ENCODE results near the gene RIMBP2.

RIMBP2 gene

DNA sequence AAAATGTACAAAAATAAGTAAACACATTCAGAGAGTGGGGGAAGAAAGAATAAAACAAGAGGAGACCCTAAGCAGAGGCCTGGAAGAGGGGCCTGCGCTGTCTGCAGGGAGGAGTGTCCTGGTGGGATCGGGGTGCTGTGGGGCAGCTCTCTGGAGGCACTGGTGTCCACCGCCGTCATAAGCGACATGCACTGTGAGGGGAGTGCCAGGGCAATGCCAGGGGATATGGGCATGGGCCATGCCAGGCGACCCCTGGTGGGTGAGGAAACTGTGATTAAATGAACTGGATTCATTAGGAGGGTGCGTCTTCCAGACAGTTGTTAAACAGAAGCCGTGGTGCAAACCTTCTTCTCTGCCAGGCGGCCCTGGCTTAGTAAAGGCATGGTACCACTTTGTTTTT lies 261.8 kb downstream of the RIMBP2 start:
- DNase-seq: no peak

DNA sequence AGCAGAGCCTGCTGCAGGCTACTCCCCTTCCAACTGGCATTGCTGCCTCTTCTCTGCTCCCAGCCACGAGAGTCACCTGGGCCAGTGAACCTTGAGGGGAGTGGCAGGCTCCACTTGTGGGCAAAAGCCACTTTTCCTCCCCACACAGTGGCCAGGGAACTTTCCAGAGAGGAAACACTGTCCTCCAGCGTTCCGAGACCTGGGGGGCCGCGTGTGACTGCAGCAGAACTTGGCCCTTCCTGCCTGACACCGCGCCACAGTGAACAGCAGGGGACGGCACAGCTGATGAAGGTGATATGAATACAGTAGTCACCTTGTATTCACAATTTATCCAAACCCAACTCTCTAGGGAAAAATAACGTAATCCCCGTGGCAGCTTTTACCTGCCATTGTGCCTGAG lies 263.6 kb downstream of the RIMBP2 start:
- no peak for DNase-seq

DNA sequence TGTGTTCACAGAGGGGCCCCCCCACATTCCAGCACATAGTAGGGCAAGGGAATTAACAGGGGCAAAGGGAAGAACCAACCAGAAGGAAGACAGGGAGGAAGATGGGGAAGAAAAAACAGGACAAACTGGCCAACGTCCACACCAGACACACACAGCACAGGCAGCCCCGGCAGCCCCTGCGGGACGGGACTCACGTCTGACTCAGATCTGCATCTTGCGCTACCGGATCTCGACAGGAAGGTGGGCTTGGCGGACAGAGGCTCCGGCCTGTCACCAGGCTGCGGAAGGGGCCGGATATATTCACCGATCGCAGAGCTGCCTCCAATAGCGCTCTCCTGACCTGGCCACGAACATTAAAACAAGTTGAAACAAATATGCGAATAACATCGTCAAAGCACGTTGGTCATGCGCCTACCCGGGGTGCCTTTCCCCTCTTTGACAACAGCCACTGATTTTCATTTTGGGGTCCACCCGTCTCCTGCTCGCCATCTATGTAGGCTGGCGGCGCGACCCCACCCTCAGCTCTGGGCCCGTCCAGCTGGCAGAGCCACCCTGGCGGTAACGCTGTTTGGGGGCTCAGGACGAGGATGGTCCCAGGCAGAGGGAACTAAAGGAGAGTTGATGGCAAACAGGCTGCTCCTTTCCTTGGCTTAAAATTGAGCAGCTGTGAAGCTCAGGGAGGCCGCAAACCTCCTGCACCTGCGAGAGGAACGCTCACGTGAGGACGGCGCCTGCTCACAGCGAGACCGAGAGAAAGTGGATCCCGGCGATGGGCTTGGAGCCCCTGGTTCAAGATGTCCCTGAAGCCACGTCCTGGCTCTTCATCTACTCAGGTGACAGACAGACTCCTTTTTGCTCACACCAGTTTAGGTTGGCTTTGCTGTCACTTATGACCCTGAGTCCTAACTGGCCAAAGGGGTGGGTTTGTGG lies 264.8 kb downstream of the RIMBP2 start:
- no peak for DNase-seq

DNA sequence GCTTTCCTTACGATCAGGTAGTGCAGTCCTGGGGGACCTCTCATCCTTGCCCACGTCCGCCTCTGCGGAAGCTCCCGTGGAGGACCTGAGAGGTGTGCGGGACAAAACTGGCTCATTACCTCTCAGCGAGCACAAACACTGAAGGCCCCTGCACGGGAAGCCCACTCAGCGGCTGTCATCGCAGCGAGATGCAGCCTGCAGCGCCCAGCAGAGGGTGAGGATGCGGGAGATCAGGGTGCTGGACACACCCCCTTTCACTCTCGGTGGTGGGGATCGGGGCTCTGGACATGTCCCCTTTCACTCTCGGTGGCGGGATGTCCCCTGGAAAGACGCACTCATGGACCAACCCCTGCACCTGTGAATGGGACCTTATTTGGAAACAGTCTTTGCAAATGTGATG lies 266.8 kb downstream of the RIMBP2 start:
- no peak for DNase-seq

DNA sequence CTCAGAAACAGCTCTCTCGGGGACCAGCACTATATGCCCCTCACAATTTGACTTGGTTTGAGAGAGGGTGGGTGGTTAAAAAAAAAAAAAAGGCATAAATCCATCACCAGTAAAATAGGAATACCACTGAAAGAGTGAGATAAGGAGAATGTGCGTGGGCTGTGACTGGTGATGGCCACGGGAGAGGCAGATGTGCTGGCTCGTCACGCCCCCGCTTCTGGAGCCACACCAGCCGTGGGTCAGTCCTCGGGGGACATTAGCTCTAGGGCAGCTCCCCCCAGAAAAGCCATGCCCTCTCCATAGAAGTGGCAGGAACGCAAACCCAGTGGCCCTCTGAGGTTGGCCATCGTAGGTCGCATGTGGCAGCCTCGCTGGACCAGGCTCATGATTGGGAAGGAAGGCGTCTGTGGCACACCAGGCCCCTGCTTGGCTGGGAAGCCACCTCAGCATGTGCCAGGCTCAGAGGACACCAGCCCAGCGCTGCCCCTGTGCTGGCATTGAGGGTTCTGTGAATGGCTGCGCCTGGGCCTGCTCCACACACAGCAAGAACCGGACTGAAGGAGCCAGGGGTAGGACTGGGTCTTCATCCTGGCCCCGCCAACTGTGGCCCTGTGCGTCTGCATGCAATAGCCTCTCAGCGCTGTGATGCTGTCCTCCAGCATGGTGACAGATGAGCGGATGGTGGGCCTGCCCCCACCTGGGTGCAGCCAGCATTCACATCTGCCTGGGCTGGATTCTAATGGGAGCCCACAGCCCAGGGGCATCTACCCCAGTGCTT lies 267.9 kb downstream of the RIMBP2 start:
- DNase-seq: no peak

DNA sequence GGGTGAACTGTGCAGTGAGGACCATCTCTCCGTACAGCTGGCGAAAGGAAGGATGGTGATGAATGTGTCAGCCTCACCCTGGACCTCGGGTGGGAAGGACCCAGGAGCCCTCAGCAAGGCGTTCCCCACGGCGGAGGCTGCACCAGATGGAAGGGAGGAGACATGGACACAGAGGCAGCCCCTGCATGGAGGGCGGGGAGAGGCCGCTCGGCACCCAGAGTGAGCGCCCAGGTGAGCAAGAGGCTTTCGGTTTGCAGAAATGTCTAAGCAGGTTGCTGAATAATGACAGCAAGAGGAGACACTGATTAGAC lies 268.5 kb downstream of the RIMBP2 start:
- no peak for DNase-seq

DNA sequence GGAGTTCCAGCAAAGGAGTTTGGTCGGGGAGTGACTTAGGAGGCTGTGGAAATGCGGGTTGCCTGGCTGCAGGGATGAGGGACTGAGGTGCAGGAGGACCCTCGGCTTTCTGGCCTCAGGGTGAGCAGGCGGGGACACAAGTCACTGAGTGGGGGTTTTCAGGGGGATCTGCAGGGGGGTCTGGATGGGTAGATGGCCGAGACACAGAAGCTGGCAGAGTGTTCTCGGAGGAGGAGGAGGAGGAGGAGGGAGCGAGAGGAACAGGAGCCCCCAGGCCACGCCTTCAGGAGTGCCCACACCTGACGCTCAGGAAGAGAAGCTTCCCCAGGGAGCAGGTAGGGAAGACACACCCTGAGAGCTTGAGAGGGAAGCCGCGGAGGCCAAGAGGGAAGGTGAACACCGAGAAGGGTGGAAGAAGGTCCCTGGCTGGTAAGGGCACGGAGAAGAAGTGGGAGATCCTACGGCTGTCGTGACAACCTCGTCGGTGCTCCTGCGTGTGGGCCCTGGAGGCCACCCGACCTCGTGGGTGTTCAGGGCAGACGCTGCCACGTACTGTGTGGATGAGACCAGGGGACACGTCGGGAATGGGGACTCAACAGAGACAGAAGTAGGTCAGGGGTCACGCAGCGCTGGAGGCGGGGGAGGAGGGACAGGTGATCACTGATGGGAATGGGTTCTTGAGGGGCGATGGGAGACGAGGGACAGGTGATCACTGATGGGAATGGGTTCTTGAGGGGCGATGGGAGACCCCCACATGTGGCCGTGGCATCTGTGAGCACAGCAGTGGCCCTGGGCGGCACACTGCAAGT lies 269.0 kb downstream of the RIMBP2 start:
- no peak for DNase-seq

DNA sequence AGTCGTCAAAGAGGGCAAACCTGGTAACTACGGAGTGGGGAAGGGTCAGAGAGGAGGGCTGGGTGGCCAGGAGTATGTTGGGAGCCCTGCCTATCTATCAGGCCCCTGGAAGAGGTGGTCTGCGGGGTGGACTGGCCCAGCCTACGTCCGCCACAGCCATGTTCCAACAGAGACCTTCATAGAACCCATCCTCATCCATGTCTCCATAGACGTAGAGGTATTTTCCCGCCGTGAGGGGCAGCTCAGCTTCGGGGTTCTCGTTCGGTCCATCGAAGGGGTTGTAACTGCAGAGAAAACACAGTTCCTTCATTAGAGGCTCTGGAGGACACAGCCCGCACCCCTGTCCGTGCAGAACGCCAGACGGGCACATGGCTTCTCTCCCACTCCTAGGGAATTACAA lies 271.1 kb downstream of the RIMBP2 start:
- no peak for DNase-seq

DNA sequence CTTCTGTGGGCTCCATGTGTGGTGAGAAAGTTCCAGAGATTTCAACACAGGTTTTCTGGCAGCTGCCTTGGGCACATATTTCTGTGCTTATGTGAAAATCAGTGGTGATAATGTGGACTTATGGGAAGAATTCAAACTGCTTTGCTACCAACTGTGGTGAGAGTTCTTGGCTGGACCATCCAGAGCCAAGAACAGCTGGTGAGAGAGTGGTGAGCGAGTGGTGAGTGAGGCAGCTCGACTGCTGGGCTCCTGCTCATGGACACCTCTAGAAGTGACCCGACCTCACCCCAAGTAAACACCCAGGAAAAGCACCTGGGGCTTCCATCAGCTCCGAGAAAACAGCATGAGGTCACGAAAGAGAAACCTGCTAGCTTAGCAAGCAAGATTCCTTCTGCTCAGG lies 272.0 kb downstream of the RIMBP2 start:
- no peak for DNase-seq

DNA sequence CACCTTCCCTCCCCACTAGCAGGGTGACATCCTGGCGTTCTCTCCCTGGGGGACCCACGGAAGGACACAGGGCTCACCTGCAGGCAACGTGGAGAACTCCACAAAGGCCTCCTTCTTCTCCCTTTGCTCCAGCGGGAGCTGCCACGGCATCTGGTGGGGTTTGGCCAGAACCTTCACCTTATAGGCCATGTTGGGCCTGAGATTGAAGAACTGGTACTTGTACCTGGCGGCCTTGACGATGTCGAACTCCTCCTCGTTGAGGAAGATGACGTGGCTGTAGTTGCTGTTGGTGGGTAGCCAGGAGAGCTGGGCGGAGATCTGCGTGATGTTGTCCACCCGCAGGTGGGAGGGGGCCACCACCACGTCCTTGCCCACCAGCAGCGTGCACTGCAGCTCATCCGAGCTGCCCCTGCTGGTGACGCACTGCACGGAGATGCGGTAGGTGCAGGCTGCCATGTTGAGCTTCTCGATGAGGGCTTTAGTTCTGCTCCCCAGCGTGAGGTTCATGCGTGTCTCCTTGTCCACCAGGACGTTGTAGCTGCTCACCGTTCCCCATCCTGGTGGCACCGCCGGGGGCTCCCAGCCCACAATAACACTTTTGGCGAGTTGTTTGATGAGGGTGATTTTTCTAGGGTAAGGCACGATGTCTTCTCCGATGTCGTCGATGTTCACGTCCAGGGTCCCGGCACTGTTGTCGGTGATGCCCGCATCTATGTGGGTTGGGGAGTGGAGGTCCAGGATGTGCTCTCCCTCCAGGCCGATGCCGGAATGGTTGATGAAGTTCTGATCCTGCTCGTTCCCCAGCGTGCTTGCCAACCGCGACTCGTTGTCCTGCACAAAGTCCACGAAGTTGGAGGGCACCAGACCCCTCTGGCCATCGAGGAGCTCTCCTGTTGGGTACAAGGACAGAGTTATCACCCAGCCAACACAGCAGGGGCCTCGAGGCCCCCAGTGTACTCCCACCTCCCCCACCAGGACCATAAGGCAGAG lies 274.0 kb downstream of the RIMBP2 start:
- DNase-seq: no peak

DNA sequence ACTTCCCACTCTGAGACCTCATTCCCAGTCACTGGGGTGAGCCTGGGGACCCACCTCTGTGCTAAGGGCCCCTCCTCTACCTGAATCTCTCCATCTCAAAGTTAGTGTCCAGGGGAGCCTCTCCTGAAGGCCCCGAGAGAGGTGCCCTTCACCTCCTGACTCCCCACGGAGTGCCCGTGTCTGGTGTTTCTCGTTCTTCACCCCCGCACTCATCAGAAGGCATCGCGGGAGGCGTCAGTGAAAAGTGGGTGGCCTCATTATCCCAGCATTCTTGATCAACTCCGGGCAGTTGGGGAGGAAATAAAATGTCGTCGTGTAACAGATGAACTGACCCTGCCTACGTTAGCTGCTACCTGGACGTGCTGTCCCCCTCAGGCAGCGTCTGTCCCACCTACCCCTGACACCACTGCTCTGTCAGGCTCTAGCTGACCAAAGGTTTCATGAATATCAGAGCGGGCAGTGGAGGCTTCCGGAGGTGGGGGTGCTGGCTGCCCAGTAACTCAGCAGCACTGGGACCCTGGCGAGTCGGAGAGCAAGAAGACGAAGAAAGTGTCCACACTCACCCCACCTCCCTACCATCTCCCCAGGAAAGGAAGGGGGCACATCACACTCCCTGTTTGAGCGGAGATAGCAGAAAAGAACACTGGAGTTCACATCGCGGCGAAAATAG lies 275.6 kb downstream of the RIMBP2 start:
- no peak for DNase-seq

DNA sequence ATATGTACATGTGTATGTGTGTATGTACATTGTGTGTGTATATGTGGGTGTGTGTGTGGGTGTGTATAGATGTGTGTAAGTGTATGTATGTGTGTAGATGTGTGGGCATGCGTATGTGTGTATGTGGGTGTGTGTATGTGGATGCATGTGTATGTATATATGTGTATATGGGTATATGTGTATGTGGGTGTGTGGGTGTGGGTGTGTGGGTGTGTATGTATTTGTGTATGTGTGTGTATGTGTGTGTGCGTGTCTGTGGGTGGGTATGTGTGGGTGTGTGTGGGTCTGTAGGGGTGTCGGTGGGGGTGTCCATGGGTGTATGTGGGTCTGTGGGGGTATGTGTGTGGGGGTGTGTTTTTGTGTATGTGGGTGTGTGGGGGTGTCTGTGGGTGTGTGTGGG lies 276.8 kb downstream of the RIMBP2 start:
- DNase-seq: no peak

DNA sequence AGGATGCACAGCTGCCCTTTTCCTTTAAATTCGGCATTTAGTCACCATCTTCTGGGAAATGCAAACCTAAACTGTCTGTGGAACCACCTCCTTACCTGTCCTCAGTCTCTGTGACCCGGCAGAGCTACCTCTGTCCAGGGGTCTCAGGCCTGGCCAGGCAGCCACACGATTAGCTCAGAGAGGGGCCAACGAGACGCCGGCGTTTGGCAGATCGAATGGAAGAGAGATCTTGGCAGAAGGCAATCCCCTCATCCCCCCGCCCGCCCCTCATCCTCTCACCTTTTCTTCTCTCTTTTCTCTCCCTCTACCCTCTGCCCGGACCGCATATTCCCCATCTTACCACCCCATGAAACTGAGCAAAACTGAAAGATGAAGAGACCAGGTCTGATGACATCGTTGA lies 277.4 kb downstream of the RIMBP2 start:
- no peak for DNase-seq

DNA sequence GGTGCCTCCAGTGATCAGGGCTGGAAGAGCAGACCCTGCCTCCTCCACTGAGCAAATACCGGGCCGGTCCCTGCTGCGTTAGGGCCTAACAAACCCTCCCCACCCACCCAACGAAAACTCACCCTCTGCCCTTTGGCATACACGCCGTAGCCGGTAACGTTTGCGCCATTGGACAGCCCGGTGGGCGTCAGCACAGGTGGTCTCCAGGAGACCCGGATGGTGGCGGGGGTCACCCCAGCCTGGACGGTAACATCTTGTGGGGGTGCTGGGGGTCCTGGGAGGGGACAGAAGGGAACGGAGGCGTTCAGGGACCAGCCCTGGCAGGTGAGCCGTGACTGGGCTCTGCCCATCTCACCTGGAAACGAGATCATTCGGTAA lies 277.9 kb downstream of the RIMBP2 start:
- no peak for DNase-seq

DNA sequence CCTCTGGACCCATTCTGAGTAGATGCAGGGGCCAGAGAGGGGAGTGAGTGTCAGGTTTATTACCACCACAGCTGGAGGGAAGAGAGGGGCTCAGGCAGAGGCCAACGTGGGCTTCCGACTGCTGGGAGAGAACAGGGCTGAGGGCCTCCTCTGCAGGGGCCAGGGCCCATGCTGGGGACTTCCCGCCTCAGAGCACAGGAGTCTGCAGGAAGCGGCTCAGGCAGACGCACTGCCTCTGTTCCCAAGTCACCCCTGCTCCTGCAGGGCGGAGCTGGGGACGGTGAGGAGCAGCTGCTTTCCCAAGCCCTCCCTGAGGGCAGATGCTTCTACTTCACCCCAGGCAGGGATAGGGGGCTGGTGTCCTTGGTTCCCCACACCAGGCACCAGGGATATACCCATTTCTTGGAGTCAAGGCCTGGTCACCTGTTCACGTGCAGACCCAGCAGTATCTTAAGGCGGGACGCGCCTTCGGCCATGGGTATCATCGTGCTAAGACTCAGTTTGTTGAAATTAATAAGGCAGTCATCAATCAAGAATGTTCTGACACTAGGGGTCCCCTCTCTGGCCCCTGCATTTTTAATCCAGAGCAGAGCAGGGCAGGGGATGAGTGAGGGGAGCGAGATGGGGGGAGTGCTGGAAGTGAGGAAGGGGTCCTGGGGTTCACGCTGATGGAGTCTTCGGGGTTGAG lies 278.4 kb downstream of the RIMBP2 start:
- DNase-seq: no peak

DNA sequence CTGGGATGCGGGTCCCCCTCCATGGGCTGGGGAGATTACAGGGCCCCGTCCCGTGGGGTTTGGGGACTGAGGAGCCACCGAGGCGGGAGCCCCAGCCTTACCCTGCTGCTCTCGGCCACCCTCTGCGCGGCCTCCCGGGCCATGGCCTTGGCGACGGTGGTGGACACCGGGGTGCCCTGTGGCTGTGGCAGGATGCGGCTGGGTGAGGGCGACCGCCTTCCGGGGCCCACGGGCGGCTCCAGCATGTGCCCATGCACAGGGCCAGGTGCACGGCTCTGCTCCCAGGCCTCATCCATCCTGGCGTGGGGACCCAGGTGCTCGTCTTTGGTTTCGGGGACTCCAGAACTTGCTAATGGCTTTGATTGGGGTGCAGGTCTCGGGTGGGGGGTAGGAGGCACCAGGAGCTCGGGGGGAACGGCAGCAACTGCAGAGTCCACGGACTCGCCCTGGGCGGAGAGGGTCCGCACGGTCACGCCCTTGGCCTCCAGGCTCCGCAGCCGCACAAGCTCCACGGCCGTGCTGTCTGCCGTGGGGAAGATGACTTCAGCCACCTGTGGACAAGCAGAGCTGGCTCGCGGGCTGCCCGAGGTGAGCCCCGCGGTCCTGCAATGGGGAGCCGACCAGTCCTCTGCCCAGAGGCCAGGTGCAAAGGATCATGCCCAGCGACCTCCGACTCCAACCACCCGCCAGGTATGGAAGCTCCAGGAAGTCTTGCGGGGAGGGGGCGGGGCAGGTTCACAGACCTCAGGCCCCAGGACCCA lies 279.2 kb downstream of the RIMBP2 start:
- no peak for DNase-seq

DNA sequence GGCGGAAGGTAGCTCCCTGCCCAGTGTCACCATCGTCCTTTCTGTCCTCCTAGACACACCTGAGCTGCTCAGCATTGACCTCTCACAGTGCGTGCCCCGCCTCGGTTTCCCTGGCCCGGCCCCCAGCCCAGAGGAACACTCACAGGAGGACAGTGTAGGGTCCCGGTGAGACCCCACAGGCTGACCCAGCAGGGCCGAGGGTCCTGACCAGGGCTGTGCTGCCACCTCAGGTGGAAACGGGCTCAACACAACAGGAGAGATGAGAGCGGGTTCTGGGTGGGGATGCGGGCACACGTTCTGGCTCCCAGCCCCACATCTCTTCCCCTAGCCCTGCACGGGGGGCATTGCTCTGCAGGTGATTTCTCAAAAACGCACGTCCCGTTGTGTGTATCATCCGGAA lies 280.3 kb downstream of the RIMBP2 start:
- DNase-seq: no peak

DNA sequence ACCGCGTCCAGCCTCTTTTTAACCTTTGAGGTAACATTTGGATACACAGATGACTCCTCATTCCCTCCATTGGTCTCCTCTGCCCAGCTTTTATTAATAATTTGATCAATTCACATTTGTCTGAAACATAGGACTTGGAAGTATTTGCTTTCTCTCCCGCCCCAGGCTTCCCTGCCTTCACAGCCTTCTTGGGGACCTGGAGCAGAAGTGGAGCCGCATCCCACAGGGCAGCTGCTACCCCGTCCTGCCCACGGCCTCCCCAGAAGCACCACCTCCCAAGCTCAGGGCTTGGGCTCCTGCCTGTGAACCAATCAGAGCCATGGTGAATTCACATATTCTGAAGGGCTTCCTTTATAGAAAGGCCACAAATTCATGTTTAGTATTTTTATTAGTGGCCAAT lies 280.8 kb downstream of the RIMBP2 start:
- no peak for DNase-seq

DNA sequence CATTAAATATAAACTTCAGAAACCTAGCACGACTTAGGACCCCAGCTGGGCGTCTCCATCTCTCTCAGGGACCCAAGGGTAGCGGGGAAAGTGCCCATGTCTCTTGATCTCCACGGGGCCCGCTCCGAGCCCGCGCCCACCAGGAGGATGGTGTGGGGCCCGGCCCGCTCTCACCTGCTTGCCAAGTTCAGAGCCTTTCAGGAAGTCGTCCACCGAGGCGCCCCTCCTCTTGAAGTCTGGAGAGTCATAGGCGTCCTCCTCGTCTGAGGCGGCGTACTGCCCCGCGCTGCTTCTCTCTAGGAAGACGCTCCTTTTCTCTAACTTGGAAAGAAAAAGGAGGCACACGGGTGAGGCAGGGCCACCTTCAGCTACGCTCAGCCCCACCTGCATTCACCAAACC lies 281.5 kb downstream of the RIMBP2 start:
- no peak for DNase-seq

DNA sequence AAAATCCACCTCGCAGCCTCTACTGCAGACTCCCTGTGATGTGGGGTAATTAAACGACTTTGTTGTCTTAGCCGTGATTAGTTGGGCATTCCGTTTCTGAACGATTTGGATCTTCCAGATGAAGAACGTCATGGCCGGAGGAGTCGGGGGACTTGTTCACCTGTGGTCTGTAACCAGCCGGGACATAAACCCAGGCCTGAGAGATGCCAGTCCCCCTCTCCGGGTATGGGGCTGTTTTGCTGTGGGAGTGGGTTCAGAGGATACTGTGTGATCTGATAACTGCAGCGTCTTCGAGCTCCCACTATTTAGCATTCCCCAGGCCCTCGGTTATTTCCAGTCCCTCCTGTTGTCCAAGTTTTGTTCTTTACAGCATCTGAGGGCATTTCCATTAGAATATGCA lies 282.3 kb downstream of the RIMBP2 start:
- DNase-seq: no peak

All from DMS53 (cell line).